ENCODE data around the gene AOC2. TPM values are rescaled to one million over a fixed set of nuclear protein-coding genes. Genes with fewer than 3 reads are reported as not detected.

Gene AOC2
- total RNA-seq = 4.1 and 4.3 TPM in 2 replicates
- long read RNA-seq = 0 reads

GRCh38 chr17:42844271-42844670, at the start of gene AOC2:
TSS of gene AOC2 (plus strand) at chr17:42844580. CDS start at chr17:42844627, 47 bp downstream.
- Mint-ChIP-seq H3K36me3 (ENCODE audit: insufficient read depth) (peaks cover 9% of the 10 kb centered on the region), H3K9me3 (ENCODE audit: low read depth) (no peaks in the 10 kb centered on the region), H3K4me1 (ENCODE audit: low read depth) (no peaks in the 10 kb centered on the region), H3K27ac (no peak within 1 kb of the TSS), H3K4me3 (ENCODE audit: low read depth) (no peak within 1 kb of the TSS), H3K27me3 (no peaks in the 10 kb centered on the region)
- no peak for DNase-seq (ENCODE audit: low spot score, unreplicated experiment)
- TF ChIP-seq CTCF (IDR thresholded peaks at IDR 0.05; ENCODE audit: unreplicated experiment) = no peak

- Mint-ChIP-seq H3K4me3 (ENCODE audit: low read depth) (no peak overlapping the region), H3K36me3 (ENCODE audit: insufficient read depth) (peaks cover 4% of the 10 kb centered on the region), H3K4me1 (ENCODE audit: low read depth) (peaks cover 15% of the 10 kb centered on the region), H3K27ac (no peak overlapping the region), H3K27me3 (peaks cover 5% of the 10 kb centered on the region), H3K9me3 (ENCODE audit: low read depth) (peaks cover 4% of the 10 kb centered on the region)
- TF ChIP-seq CTCF (IDR thresholded peaks at IDR 0.05; ENCODE audit: unreplicated experiment) = no peak
- no peak for DNase-seq (ENCODE audit: low spot score, unreplicated experiment)
These were observed 49.3 kb upstream of the AOC2 start for GRCh38 chr17:42795061-42795460.

GRCh38 chr17:42795465-42795864, 48.9 kb upstream of the AOC2 start:
- no peak overlapping the region for H3K27ac Mint-ChIP-seq
- peaks cover 4% of the 10 kb centered on the region for H3K36me3 Mint-ChIP-seq (ENCODE audit: insufficient read depth)
- no peak for TF ChIP-seq CTCF (IDR thresholded peaks at IDR 0.05; ENCODE audit: unreplicated experiment)
- H3K4me1 Mint-ChIP-seq (ENCODE audit: low read depth) = peaks cover 15% of the 10 kb centered on the region
- H3K9me3 Mint-ChIP-seq (ENCODE audit: low read depth) = peaks cover 4% of the 10 kb centered on the region
- peaks cover under 1% of the 10 kb centered on the region for H3K27me3 Mint-ChIP-seq
- DNase-seq (ENCODE audit: low spot score, unreplicated experiment) = no peak
- H3K4me3 Mint-ChIP-seq (ENCODE audit: low read depth) = peak overlapping the region; percentile 35

- H3K4me3 Mint-ChIP-seq (ENCODE audit: low read depth) = no peak overlapping the region
- peak overlapping the region; percentile 21 for H3K27ac Mint-ChIP-seq
- peaks cover 4% of the 10 kb centered on the region for H3K36me3 Mint-ChIP-seq (ENCODE audit: insufficient read depth)
- peaks cover 15% of the 10 kb centered on the region for H3K4me1 Mint-ChIP-seq (ENCODE audit: low read depth)
- no peaks in the 10 kb centered on the region for H3K27me3 Mint-ChIP-seq
- peaks cover 4% of the 10 kb centered on the region for H3K9me3 Mint-ChIP-seq (ENCODE audit: low read depth)
- TF ChIP-seq CTCF (IDR thresholded peaks at IDR 0.05; ENCODE audit: unreplicated experiment) = no peak
- no peak for DNase-seq (ENCODE audit: low spot score, unreplicated experiment)
These were observed 48.2 kb upstream of the AOC2 start for GRCh38 chr17:42796066-42796758.

- peak overlapping the region; percentile 92 for H3K4me3 Mint-ChIP-seq (ENCODE audit: low read depth)
- H3K36me3 Mint-ChIP-seq (ENCODE audit: insufficient read depth) = peaks cover 4% of the 10 kb centered on the region
- no peak for TF ChIP-seq CTCF (IDR thresholded peaks at IDR 0.05; ENCODE audit: unreplicated experiment)
- peak overlapping the region; percentile 95 for H3K27ac Mint-ChIP-seq
- H3K4me1 Mint-ChIP-seq (ENCODE audit: low read depth) = peaks cover 15% of the 10 kb centered on the region
- H3K9me3 Mint-ChIP-seq (ENCODE audit: low read depth) = peaks cover 4% of the 10 kb centered on the region
- no peak for DNase-seq (ENCODE audit: low spot score, unreplicated experiment)
- H3K27me3 Mint-ChIP-seq = no peaks in the 10 kb centered on the region
These were observed 47.0 kb upstream of the AOC2 start for GRCh38 chr17:42797067-42798007.

Data from progenitor cell of endocrine pancreas (in vitro differentiated cells).